RPMI8226 (cell line): ENCODE results near the gene MTAP.

Source experiments
- DNase-seq: peaks from one replicate; pipeline ENCODE4 v3.0.0-alpha.2; 2015

Gene MTAP

GRCh38 chr9:21806644-21807043 lies 4.2 kb downstream of the MTAP start:
- no peak for DNase-seq

- DNase-seq: no peak
Measured at GRCh38 chr9:21810388-21810787, 8.0 kb downstream of the MTAP start.

GRCh38 chr9:21810881-21811280 lies 8.4 kb downstream of the MTAP start:
- no peak for DNase-seq

GRCh38 chr9:21811914-21812313 lies 9.5 kb downstream of the MTAP start:
- DNase-seq: no peak

GRCh38 chr9:21812415-21812814 lies 10.0 kb downstream of the MTAP start:
- no peak for DNase-seq

- DNase-seq: peak; percentile 63
Measured at GRCh38 chr9:21812946-21813568, 10.6 kb downstream of the MTAP start.

GRCh38 chr9:21813575-21814473 lies 11.4 kb downstream of the MTAP start:
- DNase-seq: peak; percentile 81

- no peak for DNase-seq
Measured at GRCh38 chr9:21815643-21816042, 13.2 kb downstream of the MTAP start.

- DNase-seq: no peak
Measured at GRCh38 chr9:21817176-21817575, 14.7 kb downstream of the MTAP start.

- no peak for DNase-seq
Measured at GRCh38 chr9:21825637-21826036, 23.2 kb downstream of the MTAP start.

GRCh38 chr9:21828853-21829410 lies 26.5 kb downstream of the MTAP start:
- no peak for DNase-seq

- DNase-seq: no peak
Measured at GRCh38 chr9:21830589-21830988, 28.2 kb downstream of the MTAP start.

GRCh38 chr9:21831841-21832509 lies 29.5 kb downstream of the MTAP start:
- DNase-seq: no peak

- DNase-seq: peak; percentile 20
Measured at GRCh38 chr9:21833090-21833801, 30.8 kb downstream of the MTAP start.

GRCh38 chr9:21835121-21835520 lies 32.7 kb downstream of the MTAP start:
- no peak for DNase-seq

GRCh38 chr9:21836437-21837161 lies 34.2 kb downstream of the MTAP start:
- no peak for DNase-seq

- no peak for DNase-seq
Measured at GRCh38 chr9:21837501-21837900, 35.1 kb downstream of the MTAP start.

GRCh38 chr9:21840647-21841046 lies 38.2 kb downstream of the MTAP start:
- no peak for DNase-seq

- DNase-seq: no peak
Measured at GRCh38 chr9:21841133-21841532, 38.7 kb downstream of the MTAP start.

- no peak for DNase-seq
Measured at GRCh38 chr9:21848615-21849014, 46.2 kb downstream of the MTAP start.

- no peak for DNase-seq
Measured at GRCh38 chr9:21852754-21853153, 50.3 kb downstream of the MTAP start.

GRCh38 chr9:21853414-21853813 lies 51.0 kb downstream of the MTAP start:
- DNase-seq: no peak
